Stimulated activated CD4-positive, alpha-beta T cell treated with anti-CD3 and anti-CD28 coated beads, Interleukin-15, amount 100 ng/mL, for 48 hours (primary cell): Measurements from ENCODE around the gene ALDH1L2.

ENCODE experiments used
- DNase-seq, 2 donors: peaks; one replicate each; pipeline ENCODE4 v3.0.0-alpha.2; 2020; ENCODE audit warnings: low read depth in 2 of 2

ALDH1L2 gene

GRCh38 chr12:105033851-105034250 lies 50.4 kb downstream of the ALDH1L2 start:
- DNase-seq: no peak

- DNase-seq: no peak
Measured at GRCh38 chr12:105032703-105033357, 51.4 kb downstream of the ALDH1L2 start.

- no peak for DNase-seq
Measured at GRCh38 chr12:105030820-105031807, 53.1 kb downstream of the ALDH1L2 start.

- DNase-seq: no peak
Measured at GRCh38 chr12:105026411-105026810, 57.8 kb downstream of the ALDH1L2 start.

- DNase-seq: no peak
Measured at GRCh38 chr12:105025890-105026289, 58.4 kb downstream of the ALDH1L2 start.

DNA sequence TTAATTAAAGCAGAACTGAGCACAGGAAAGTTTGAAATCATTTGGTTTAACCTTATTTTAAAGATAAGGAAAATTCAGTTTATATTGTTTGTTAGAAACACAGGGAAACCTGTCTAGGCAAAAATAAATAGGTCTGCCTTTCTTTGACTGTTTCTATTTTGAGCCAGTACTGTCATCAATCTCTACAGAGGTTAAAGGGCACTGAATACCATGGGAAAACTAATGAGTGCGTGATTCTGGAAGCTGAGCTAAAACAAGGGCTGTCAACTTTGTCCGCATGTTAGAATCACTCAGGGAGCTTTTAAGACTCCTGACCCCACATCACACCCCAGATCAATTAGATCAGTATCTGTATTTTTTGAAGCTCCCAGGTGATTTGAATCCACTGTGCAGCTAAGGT lies 59.3 kb downstream of the ALDH1L2 start:
- DNase-seq: no peak

GRCh38 chr12:105020241-105020962 lies 63.9 kb downstream of the ALDH1L2 start:
- DNase-seq: no peak

- no peak for DNase-seq
Measured at GRCh38 chr12:105018776-105019175, 65.5 kb downstream of the ALDH1L2 start.

GRCh38 chr12:105018012-105018411 lies 66.2 kb downstream of the ALDH1L2 start:
- no peak for DNase-seq

DNA sequence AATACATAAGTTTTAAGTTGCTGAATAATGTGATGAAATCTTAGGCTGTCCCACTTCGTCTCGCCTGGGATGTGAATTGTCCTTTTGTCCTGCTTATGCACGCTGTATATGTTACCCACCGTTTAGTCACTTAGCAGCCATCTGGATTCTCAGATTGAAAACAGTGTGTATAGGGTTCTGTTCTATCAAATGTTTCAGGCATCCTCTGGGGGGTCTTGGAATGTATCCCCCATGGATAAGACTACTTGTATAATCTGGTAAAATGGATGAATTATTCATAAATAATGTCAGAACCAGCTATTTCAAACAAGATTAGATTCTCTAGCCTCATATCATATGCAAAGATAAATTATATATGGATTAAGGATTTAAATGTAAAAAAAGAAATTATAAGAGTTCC lies 68.7 kb downstream of the ALDH1L2 start:
- no peak for DNase-seq

- no peak for DNase-seq
Measured at GRCh38 chr12:105014603-105015002, 69.7 kb downstream of the ALDH1L2 start.

DNA sequence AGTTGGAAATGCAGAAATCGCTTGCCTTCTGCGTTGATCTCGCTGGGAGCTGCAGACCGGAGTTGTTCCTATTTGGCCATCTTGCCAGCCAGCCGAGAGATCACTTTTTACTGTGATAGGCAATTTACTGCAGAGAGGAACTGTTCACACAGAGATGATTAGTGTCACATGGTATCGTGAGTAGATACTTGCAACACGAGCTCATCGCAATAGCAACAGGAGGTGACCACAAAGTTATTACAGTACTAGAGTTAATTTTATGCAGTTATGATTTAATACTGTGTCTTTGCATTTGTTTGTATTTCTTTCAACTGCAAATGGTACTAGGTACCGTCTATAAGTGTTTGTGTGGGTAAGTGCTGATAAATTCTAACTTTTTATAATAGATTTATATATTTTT lies 70.4 kb downstream of the ALDH1L2 start:
- DNase-seq: no peak

GRCh38 chr12:105001476-105001875 lies 82.8 kb downstream of the ALDH1L2 start:
- no peak for DNase-seq

DNA sequence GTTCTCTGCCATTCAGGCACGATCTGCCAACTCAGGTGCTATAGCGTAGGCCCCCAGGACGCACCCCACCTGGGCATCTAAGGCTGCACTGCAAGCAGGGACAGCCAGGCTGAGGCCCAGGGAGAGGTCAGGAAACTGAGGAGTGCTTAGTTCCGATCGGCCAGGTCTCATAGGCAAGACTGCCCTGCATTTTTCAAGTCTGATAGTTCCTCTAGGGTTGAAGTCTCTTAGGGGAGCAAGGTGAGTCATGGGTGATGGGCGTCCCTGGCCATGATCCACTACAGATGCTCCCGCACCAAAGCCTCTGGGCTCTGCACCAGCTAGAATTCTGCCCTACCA lies 84.9 kb downstream of the ALDH1L2 start:
- no peak for DNase-seq

- DNase-seq: no peak
Measured at GRCh38 chr12:104998423-104999346, 85.6 kb downstream of the ALDH1L2 start.

GRCh38 chr12:104997541-104997940 lies 86.7 kb downstream of the ALDH1L2 start:
- DNase-seq: no peak

DNA sequence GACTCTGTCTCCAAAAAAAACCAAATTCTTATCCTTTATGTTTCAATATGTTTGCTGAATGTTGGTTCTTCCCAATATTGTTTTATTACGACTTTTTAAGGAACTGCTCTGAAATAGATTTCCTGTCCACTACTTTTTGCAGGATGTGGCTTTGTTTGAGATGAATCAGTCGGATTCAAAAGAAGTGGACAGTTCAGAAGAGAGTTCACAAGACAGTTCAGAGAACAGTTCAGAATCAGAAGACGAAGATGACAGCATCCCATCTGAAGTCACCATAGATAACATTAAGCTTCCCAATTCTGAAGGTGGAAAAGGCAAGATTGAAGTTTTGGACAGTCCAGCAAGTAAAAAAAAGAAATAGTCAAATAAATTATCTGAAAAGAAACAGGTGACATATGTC lies 89.9 kb downstream of the ALDH1L2 start:
- DNase-seq: no peak

GRCh38 chr12:104991565-104992128 lies 92.6 kb downstream of the ALDH1L2 start:
- DNase-seq: no peak

DNA sequence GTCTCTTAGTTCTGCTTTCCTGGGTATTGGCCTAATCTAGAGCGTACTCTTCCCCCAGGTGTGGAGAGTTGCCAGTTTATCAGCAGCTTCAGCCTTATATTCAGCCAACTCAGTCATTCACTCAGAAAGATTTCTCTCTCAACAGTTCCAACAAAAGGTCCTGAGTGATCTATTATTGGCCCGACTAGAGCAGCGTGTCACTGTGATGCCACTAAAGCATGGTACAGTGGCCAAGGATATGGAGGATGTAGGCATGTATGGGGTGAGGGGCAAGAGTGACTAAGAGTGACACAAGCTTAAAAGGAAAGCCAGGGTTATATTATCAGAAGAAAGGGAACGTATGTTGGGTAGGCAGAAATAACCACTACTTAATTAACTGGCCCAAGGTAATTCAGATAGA lies 93.3 kb downstream of the ALDH1L2 start:
- DNase-seq: no peak

DNA sequence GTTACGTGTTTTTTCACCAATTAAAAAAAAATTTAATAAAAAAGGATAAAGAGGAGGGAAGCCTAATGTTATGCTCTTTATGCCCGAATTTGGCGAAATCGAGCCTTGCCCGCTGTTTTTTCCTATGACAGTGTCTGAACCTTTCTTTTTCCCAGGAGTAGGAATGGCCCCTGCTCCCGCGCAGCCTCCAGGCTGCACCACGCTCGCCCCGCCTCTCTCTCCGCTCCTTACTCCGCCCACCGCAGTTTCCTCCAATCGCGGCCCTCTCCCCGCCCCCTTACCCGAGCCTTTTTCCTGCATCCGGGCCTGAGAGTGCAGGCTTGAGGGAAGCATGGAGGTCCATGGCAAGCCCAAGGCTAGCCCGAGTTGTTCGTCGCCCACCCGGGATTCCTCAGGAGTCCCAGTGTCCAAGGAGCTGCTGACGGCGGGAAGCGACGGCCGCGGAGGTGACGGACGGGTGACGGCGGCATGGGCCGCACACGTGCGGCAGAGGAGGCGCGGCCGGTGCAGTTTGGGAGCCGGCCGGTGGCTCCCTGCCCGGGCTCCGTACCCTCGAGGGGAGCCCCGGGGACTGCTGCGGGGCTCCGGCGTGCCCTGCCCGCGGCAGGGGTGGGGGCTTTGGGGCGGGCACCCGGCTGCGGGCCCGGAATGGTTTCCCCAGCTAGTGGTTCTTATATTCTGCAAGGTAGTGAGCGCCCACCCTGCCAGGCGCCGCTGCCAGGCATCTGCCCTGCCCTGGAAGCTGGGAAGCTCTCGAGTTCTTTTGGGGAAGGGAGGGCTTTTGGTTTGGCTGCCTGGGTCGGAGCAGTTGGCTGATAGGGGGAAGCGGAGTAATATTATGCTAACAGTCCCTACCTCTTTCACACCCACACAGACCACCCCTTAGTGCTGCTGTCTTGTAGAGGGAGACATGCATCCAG lies 98.0 kb downstream of the ALDH1L2 start, which contains the start of gene NOPCHAP1:
Gene NOPCHAP1 (plus strand): TSS at position 295 of the 920 bp plus-strand sequence. CDS start 37 bp downstream, at position 332.
- peak; percentile 65 to 83 for DNase-seq
